Peyer's patch (tissue), 4 donors: ENCODE data around the gene TEX53. TPM values are rescaled to one million over a fixed set of nuclear protein-coding genes. Genes with fewer than 3 reads are reported as not detected.

Experiments used
- DNase-seq, 3 donors: peaks; one replicate each; pipeline ENCODE4 v3.0.0-alpha.2; 2017 to 2019
- H3K27ac ChIP-seq, 4 donors: fragments of 200-600 bp; sonication (generic); one replicate each; pipeline ENCODE4 v1.5.1; 2016 to 2019
- H3K27me3 ChIP-seq, 2 donors: fragments of 200-600 bp; sonication (generic); one replicate each; pipeline ENCODE4 v1.5.1; 2019
- H3K36me3 ChIP-seq, 3 donors: fragments of 200-600 bp; sonication (generic); one replicate each; pipeline ENCODE4 v1.5.1; 2016 to 2019
- H3K4me1 ChIP-seq, 4 donors: fragments of 200-600 bp; sonication (generic); one replicate each; pipeline ENCODE4 v1.5.1; 2016 to 2019
- H3K4me3 ChIP-seq, 4 donors: fragments of 200-600 bp; sonication (generic); 1 replicate in 3 of 4; 2 replicates in 1 of 4; pipeline ENCODE4 v1.5.1; 2016 to 2019; ENCODE audit warnings: mild to moderate bottlenecking in 1 of 4
- H3K9me3 ChIP-seq, 4 donors: fragments of 200-600 bp; sonication (generic); one replicate each; pipeline ENCODE4 v1.5.1; 2016 to 2019; ENCODE audit warnings: mild to moderate bottlenecking in 1 of 4
- POLR2A ChIP-seq, 2 donors: fragments of 450-650 bp; IDR thresholded peaks; one replicate each; pipeline ENCODE4 v1.5.1; 2017; ENCODE audit warnings: antibody characterized with exemption in 2 of 2, mild to moderate bottlenecking in 2 of 2, moderate library complexity in 2 of 2
- total RNA-seq, 4 donors: library from RNA; depleted of rRNA; stranded (reverse); fragments of >200 nt; gene quantifications; one replicate each; pipeline ENCODE4 v1.1.0, GENCODE V29; 2016
- TF ChIP-seq, protein P1 (sequence below), 6 experiments: fragments of 450-650 bp in 4 of 6; fragments of 200-600 bp in 2 of 6; sonication (generic) in 1 of 6; IDR thresholded peaks; one replicate each; pipeline ENCODE4 v1.5.1; 2017 to 2019; ENCODE audit warnings: antibody characterized with exemption in 6 of 6, mild to moderate bottlenecking in 3 of 6, moderate library complexity in 1 of 6

TEX53 gene
- total RNA-seq, 4 donors from 2014 or later = not detected

GRCh38 chr9:114664181-114664580 is 6.6 kb upstream of the TEX53 start:
- TF ChIP-seq POLR2A (IDR thresholded peaks at IDR 0.05) = no peak
- TF ChIP-seq, protein P1, sequence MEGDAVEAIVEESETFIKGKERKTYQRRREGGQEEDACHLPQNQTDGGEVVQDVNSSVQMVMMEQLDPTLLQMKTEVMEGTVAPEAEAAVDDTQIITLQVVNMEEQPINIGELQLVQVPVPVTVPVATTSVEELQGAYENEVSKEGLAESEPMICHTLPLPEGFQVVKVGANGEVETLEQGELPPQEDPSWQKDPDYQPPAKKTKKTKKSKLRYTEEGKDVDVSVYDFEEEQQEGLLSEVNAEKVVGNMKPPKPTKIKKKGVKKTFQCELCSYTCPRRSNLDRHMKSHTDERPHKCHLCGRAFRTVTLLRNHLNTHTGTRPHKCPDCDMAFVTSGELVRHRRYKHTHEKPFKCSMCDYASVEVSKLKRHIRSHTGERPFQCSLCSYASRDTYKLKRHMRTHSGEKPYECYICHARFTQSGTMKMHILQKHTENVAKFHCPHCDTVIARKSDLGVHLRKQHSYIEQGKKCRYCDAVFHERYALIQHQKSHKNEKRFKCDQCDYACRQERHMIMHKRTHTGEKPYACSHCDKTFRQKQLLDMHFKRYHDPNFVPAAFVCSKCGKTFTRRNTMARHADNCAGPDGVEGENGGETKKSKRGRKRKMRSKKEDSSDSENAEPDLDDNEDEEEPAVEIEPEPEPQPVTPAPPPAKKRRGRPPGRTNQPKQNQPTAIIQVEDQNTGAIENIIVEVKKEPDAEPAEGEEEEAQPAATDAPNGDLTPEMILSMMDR (IDR thresholded peaks at IDR 0.05) = no peak
- H3K27ac ChIP-seq = no peak overlapping the region
- no peaks in the 10 kb centered on the region for H3K36me3 ChIP-seq
- H3K4me3 ChIP-seq = no peak overlapping the region
- H3K4me1 ChIP-seq = no peaks in the 10 kb centered on the region
- no peak for DNase-seq
- H3K27me3 ChIP-seq = no peaks in the 10 kb centered on the region
- H3K9me3 ChIP-seq = no peaks in the 10 kb centered on the region

DNA sequence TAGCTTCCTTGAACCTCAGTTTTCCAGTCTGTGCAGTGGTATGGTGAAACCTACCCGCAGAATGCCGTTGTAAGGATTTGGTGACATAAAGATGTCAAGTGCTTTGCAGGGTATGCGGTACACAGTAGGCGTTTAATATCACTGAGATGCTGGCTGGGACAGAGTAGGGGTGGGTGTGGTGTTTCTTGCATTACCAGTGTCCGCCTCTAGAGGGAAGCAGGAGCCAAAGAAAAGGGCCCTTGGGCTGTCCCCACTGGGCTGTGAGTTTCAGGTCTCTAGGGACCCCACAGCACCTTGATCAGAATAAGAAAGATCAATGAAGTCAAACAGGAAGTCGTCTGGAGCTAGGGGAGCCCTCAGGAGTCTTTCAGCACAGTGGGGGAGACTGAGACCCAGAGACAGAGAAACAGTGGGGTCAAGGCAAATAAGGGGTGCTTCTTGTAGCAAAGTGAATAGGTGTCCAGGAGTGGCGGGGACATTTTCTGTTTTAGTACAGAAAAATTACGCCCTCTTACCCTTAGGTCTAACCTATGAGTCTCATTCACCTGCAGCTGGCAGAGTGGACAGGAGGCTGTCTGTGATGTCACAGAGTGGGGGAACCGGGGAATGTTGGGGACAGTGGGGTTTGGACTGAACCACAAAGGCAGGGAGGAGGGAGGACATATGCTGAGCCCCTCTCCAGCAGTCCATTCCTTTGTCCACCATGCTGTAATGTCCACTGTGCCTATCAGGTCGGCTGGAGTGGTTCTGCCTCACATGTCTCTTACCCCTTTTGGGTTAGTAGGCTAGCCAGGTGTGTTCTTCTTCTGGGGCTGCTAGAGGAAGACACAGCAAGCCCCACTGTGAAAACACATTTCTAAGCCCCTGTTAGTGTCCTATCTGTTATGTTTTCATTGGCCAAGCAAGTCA is 4.7 kb upstream of the TEX53 start:
- Histone ChIP-seq H3K36me3 (no peaks in the 10 kb centered on the region), H3K27ac (no peak overlapping the region), H3K27me3 (no peaks in the 10 kb centered on the region), H3K9me3 (no peaks in the 10 kb centered on the region), H3K4me3 (no peak overlapping the region), H3K4me1 (no peaks in the 10 kb centered on the region)
- DNase-seq = peak in 2 of 3 donors; percentile 33 to 75
- no peak for TF ChIP-seq POLR2A (IDR thresholded peaks at IDR 0.05)
- TF ChIP-seq, protein P1 (IDR thresholded peaks at IDR 0.05) = peak; percentile 44 to 81 (median 66)

DNA sequence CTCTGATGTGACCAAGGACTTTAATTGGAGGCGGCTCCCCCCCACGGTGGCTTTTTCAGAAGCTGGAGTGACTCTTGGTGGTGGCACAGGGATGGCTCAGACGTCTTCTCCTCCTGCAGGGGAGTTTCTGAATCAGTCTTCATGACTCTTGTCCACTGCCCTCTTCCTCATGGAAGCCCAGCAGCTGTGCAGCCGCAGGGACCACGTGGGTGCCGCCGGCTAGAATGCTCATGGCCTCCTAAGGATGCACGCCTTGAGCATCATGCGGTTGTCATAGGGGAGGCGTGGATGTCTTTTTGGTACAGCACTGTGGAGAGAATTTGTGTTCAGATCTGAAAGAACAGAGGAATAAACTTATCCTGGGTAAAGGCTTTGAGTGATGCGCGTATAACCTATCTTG is 1.3 kb downstream of the TEX53 start:
- DNase-seq = no peak
- Histone ChIP-seq H3K27me3 (no peaks in the 10 kb centered on the region), H3K36me3 (no peaks in the 10 kb centered on the region), H3K9me3 (no peaks in the 10 kb centered on the region), H3K4me1 (peaks cover 0 to 3% (median 0%) of the 10 kb centered on the region in 4 donors), H3K27ac (no peak overlapping the region), H3K4me3 (no peak overlapping the region)
- TF ChIP-seq POLR2A (IDR thresholded peaks at IDR 0.05) = no peak
- TF ChIP-seq, protein P1 (IDR thresholded peaks at IDR 0.05) = no peak

GRCh38 chr9:114655689-114656088 is 1.9 kb downstream of the TEX53 start:
- TF ChIP-seq, protein P1 (IDR thresholded peaks at IDR 0.05) = no peak
- TF ChIP-seq POLR2A (IDR thresholded peaks at IDR 0.05) = no peak
- H3K36me3 ChIP-seq = no peaks in the 10 kb centered on the region
- no peak overlapping the region for H3K4me3 ChIP-seq
- H3K4me1 ChIP-seq = peaks cover 0 to 3% (median 0%) of the 10 kb centered on the region in 4 donors
- H3K9me3 ChIP-seq = no peaks in the 10 kb centered on the region
- DNase-seq = no peak
- no peaks in the 10 kb centered on the region for H3K27me3 ChIP-seq
- no peak overlapping the region for H3K27ac ChIP-seq

DNA sequence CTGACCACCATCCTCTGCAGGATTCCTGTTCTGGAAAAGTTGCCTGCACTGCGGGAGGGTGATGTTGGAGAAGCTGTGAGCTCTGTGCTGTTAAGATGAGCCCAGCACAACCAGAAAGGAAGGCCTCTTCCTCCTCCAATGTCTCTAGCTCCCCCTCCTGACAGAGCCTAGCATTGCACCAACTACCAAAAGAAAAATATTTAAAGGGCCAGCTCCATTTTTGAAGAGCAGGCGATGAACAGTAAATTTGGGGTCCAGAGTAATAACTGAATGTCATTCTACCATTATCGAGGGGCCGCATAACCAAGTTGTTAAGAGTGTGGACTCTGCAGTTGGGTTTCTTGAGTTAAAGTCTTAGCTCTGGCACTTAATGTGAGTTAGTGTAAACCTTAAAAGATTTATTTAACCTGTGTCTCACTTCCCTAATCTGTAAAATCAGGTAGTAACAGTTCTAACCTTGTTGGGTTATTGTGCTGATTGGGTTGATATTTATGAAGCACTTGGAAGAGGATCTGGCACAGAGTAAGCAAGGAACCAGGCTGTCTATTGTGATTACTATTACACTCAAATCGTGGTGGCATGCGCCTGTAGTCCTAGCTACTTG is 3.9 kb downstream of the TEX53 start:
- H3K4me3 ChIP-seq = no peak overlapping the region

More for the DNA sequence above, 3.9 kb downstream of the TEX53 start:
- TF ChIP-seq POLR2A (IDR thresholded peaks at IDR 0.05) = peak in 1 of 2 donors; percentile 24
- TF ChIP-seq, protein P1 (IDR thresholded peaks at IDR 0.05) = peak; percentile 72 to 98 (median 94)
- H3K9me3 ChIP-seq = no peaks in the 10 kb centered on the region
- no peak overlapping the region for H3K27ac ChIP-seq
- H3K27me3 ChIP-seq = no peaks in the 10 kb centered on the region
- DNase-seq = peak; percentile 57 to 91 (median 84)
- H3K36me3 ChIP-seq = no peaks in the 10 kb centered on the region
- H3K4me1 ChIP-seq = peaks cover 0 to 3% (median 0%) of the 10 kb centered on the region in 4 donors
